H1 (cell line): ENCODE measurements around the gene LENG9. TPM values are rescaled to one million over a fixed set of nuclear protein-coding genes. Genes with fewer than 3 reads are reported as not detected.
A peak's percentile ranks its signal among the peaks of the same experiment; 100 is the strongest.

Experiments
- CTCF ChIA-PET: fragments of 300-600 bp; sonication (Branson Sonifier 250); formaldehyde crosslinking; loops from one replicate; lab custom pipeline; 2021; ENCODE audit not compliant: partially characterized antibody; lab: Charles Lee
- POLR2A ChIA-PET: fragments of 300-600 bp; sonication (Branson Sonifier 250); formaldehyde crosslinking; loops from one replicate; lab custom pipeline; 2021; ENCODE audit warnings: inconsistent platforms; ENCODE audit not compliant: partially characterized antibody; lab: Charles Lee
- DNase-seq, 2 experiments: peaks; one replicate each; pipeline versions ENCODE4 v3.0.0 to v3.0.0-alpha.2; 2010 to 2022; ENCODE audit warnings: low spot score in 2 of 2, low read depth in 1 of 2, mixed read lengths in 1 of 2
- FAIRE-seq: peaks from 2 replicates; lab custom pipeline; 2011; peaks lifted over from hg19 to GRCh38; lab: Jason Lieb, UNC
- H2AFZ ChIP-seq: 2 replicates; pipeline ENCODE4 v1.8.1; 2012; ENCODE audit warnings: low read length, inconsistent platforms
- H2AK5ac ChIP-seq: 2 replicates; pipeline ENCODE4 v1.6.1; 2013; ENCODE audit warnings: low read depth, low read length
- H2BK120ac ChIP-seq: replicated peaks from 2 replicates; pipeline ENCODE3; 2013; ENCODE audit warnings: low read depth, low read length, inconsistent platforms
- H2BK12ac ChIP-seq: 2 replicates; pipeline ENCODE4 v1.6.1; 2013; ENCODE audit warnings: low read depth, low read length
- H2BK15ac ChIP-seq: 2 replicates; pipeline ENCODE4 v1.6.1; 2013; ENCODE audit warnings: low read length
- H2BK20ac ChIP-seq: 2 replicates; pipeline ENCODE4 v1.6.1; 2013; ENCODE audit warnings: low read length
- H2BK5ac ChIP-seq: 2 replicates; pipeline ENCODE4 v1.6.1; 2013; ENCODE audit warnings: low read depth, low read length
- H3K14ac ChIP-seq: 2 replicates; pipeline ENCODE4 v1.6.1; 2013; ENCODE audit warnings: inconsistent platforms; ENCODE audit not compliant: insufficient read length
- H3K18ac ChIP-seq: 2 replicates; pipeline ENCODE4 v1.6.1; 2013; ENCODE audit warnings: low read length; ENCODE audit errors: extremely low read depth
- H3K23ac ChIP-seq: 2 replicates; pipeline ENCODE4 v1.6.1; 2013; ENCODE audit warnings: inconsistent platforms; ENCODE audit not compliant: insufficient read length
- H3K23me2 ChIP-seq: 2 replicates; pipeline ENCODE4 v1.6.1; 2013; ENCODE audit warnings: low read depth, low read length
- H3K27ac ChIP-seq: 2 replicates; pipeline ENCODE4 v1.6.1; 2011; ENCODE audit warnings: low read depth, low read length, inconsistent platforms
- H3K27me3 ChIP-seq, 4 experiments: replicated peaks in 1 of 4; 1 replicate in 1 of 4; 2 replicates in 3 of 4; pipeline versions ENCODE4 v1.6.1 to v1.8.1; 2011 to 2013; ENCODE audit warnings: low read length in 3 of 4, mild to moderate bottlenecking in 3 of 4, inconsistent platforms in 2 of 4, mixed read lengths in 2 of 4, moderate library complexity in 1 of 4; ENCODE audit not compliant: control insufficient read depth in 3 of 4, insufficient read depth in 3 of 4; ENCODE audit errors: extremely low read depth in 1 of 4
- H3K36me3 ChIP-seq, 4 experiments: 2 replicates each; pipeline versions ENCODE4 v1.6.1 to v1.8.1; 2011 to 2013; ENCODE audit warnings: mild to moderate bottlenecking in 4 of 4, low read length in 3 of 4, moderate library complexity in 2 of 4, control low read depth in 1 of 4, inconsistent platforms in 1 of 4; ENCODE audit not compliant: insufficient read depth in 4 of 4, control insufficient read depth in 2 of 4
- H3K4ac ChIP-seq: replicated peaks from 2 replicates; pipeline ENCODE3; 2013; ENCODE audit warnings: low read length, low read depth, mixed read lengths, inconsistent platforms; ENCODE audit not compliant: insufficient read length
- H3K4me1 ChIP-seq, 4 experiments: replicated peaks in 1 of 4; 1 replicate in 1 of 4; 2 replicates in 3 of 4; pipeline versions ENCODE4 v1.6.1 to v1.8.1; 2011 to 2013; ENCODE audit warnings: low read length in 3 of 4, inconsistent platforms in 2 of 4, mixed read lengths in 1 of 4; ENCODE audit not compliant: insufficient read depth in 4 of 4, control insufficient read depth in 3 of 4
- H3K4me2 ChIP-seq, 2 experiments: 2 replicates each; pipeline versions ENCODE4 v1.6.1 to v1.8.1; 2011 to 2013; ENCODE audit warnings: low read depth in 2 of 2, low read length in 2 of 2, control low read depth in 1 of 2, inconsistent platforms in 1 of 2, mild to moderate bottlenecking in 1 of 2; ENCODE audit not compliant: insufficient read depth in 1 of 2
- H3K4me3 ChIP-seq, 4 experiments: fragments of 200-600, 300-600 bp in 1 of 4; sonication (generic), shearing (Covaris generic), sonication (Bioruptor Twin) in 1 of 4; 2 replicates each; pipeline versions ENCODE4 v1.5.1 to v1.8.1; 2011 to 2016; ENCODE audit warnings: low read length in 4 of 4, low read depth in 3 of 4, control low read depth in 2 of 4, inconsistent platforms in 2 of 4, mild to moderate bottlenecking in 2 of 4, mixed read lengths in 1 of 4, moderate library complexity in 1 of 4; ENCODE audit not compliant: insufficient read depth in 2 of 4; ENCODE audit errors: extremely low read depth in 1 of 4
- H3K56ac ChIP-seq: replicated peaks from 2 replicates; pipeline ENCODE3; 2013; ENCODE audit warnings: low read depth, mild to moderate bottlenecking, mixed read lengths, low read length, inconsistent platforms; ENCODE audit not compliant: insufficient read length
- H3K79me1 ChIP-seq: 2 replicates; pipeline ENCODE4 v1.6.1; 2013; ENCODE audit warnings: low read depth, low read length, control low read depth
- H3K79me2 ChIP-seq, 2 experiments: 2 replicates each; pipeline versions ENCODE4 v1.6.1 to v1.8.1; 2012 to 2013; ENCODE audit warnings: low read length in 2 of 2, mild to moderate bottlenecking in 2 of 2, inconsistent platforms in 1 of 2; ENCODE audit not compliant: insufficient read depth in 2 of 2, control insufficient read depth in 1 of 2
- H3K9ac ChIP-seq, 4 experiments: replicated peaks in 1 of 4; 1 replicate in 1 of 4; 2 replicates in 3 of 4; pipeline versions ENCODE4 v1.6.1 to v1.8.1; 2011 to 2013; ENCODE audit warnings: low read depth in 3 of 4, low read length in 3 of 4, control low read depth in 2 of 4, mild to moderate bottlenecking in 2 of 4, moderate library complexity in 2 of 4, inconsistent platforms in 1 of 4; ENCODE audit errors: extremely low read depth in 1 of 4
- H3K9me3 ChIP-seq, 2 experiments: 2 replicates each; pipeline versions ENCODE4 v1.6.1 to v1.8.1; 2012 to 2013; ENCODE audit warnings: mild to moderate bottlenecking in 2 of 2, moderate library complexity in 2 of 2, control low read depth in 1 of 2, inconsistent platforms in 1 of 2, low read depth in 1 of 2, low read length in 1 of 2, mixed read lengths in 1 of 2; ENCODE audit not compliant: insufficient read depth in 2 of 2
- H4K20me1 ChIP-seq, 2 experiments: replicated peaks in 1 of 2; 2 replicates each; pipeline versions ENCODE3 to v1.8.1; 2011 to 2013; ENCODE audit warnings: inconsistent platforms in 2 of 2, low read length in 2 of 2, mild to moderate bottlenecking in 1 of 2; ENCODE audit not compliant: insufficient read depth in 2 of 2, control insufficient read depth in 1 of 2
- H4K5ac ChIP-seq: 2 replicates; pipeline ENCODE4 v1.6.1; 2013; ENCODE audit warnings: low read length, low read depth, mixed read lengths, inconsistent platforms; ENCODE audit not compliant: insufficient read length
- H4K8ac ChIP-seq: 2 replicates; pipeline ENCODE4 v1.8.0; 2013; ENCODE audit warnings: mild to moderate bottlenecking, moderate library complexity, low read length, inconsistent platforms; ENCODE audit not compliant: insufficient read depth; ENCODE audit errors: extremely low read depth
- H4K91ac ChIP-seq: replicated peaks from 2 replicates; pipeline ENCODE3; 2013; ENCODE audit warnings: low read length, mixed read lengths, inconsistent platforms; ENCODE audit not compliant: insufficient read length
- CHD1 ChIP-seq: IDR thresholded peaks from 2 replicates; pipeline ENCODE4 v1.6.1; 2012; ENCODE audit warnings: low read depth, low read length, improper control_type of control experiment
- CHD2 ChIP-seq: IDR thresholded peaks from 2 replicates; pipeline ENCODE4 v1.6.1; 2012; ENCODE audit warnings: low read length, improper control_type of control experiment
- EGR1 ChIP-seq: IDR thresholded peaks from 2 replicates; pipeline ENCODE4 v1.6.1; 2011; ENCODE audit warnings: low read depth, low read length, borderline replicate concordance
- EZH2 ChIP-seq: fragments of 200-600 bp; sonication (generic); IDR thresholded peaks from 2 replicates; pipeline ENCODE4 v1.7.1; 2012; ENCODE audit warnings: low read depth, mild to moderate bottlenecking, moderate library complexity, low read length, inconsistent platforms; ENCODE audit not compliant: severe bottlenecking
- GABPA ChIP-seq: IDR thresholded peaks from 2 replicates; pipeline ENCODE4 v1.6.1; 2011; ENCODE audit warnings: mild to moderate bottlenecking, low read length, moderate library complexity, borderline replicate concordance; ENCODE audit not compliant: insufficient read depth
- KDM5A ChIP-seq: fragments of 200-600 bp; IDR thresholded peaks from 2 replicates; pipeline ENCODE4 v1.7.1; 2012; ENCODE audit warnings: mild to moderate bottlenecking, low read length, inconsistent platforms, mixed read lengths
- RAD21 ChIP-seq, 2 experiments: IDR thresholded peaks in 1 of 2; conservative IDR thresholded peaks in 1 of 2; 2 replicates each; pipeline ENCODE4 v1.6.1; 2011; ENCODE audit warnings: low read depth in 2 of 2, low read length in 2 of 2, improper control_type of control experiment in 1 of 2, inconsistent platforms in 1 of 2, mild to moderate bottlenecking in 1 of 2, moderate library complexity in 1 of 2
- RBBP5 ChIP-seq: IDR thresholded peaks from 2 replicates; pipeline ENCODE4 v1.7.1; 2012; ENCODE audit warnings: low read depth, mild to moderate bottlenecking, inconsistent platforms, low read length, moderate library complexity, borderline replicate concordance
- SIN3A ChIP-seq, 2 experiments: IDR thresholded peaks in 1 of 2; conservative IDR thresholded peaks in 1 of 2; 2 replicates each; pipeline ENCODE4 v1.6.1; 2011 to 2012; ENCODE audit warnings: low read length in 2 of 2, improper control_type of control experiment in 1 of 2, low read depth in 1 of 2, mild to moderate bottlenecking in 1 of 2
- SP4 ChIP-seq: IDR thresholded peaks from 2 replicates; pipeline ENCODE4 v1.6.1; 2012; ENCODE audit warnings: low read length, inconsistent platforms
- TBP ChIP-seq: IDR thresholded peaks from 2 replicates; pipeline ENCODE4 v1.6.1; 2011; ENCODE audit warnings: low read depth, low read length, improper control_type of control experiment
- TEAD4 ChIP-seq: IDR thresholded peaks from 2 replicates; pipeline ENCODE4 v1.6.1; 2012; ENCODE audit warnings: low read depth, low read length, inconsistent platforms, mixed read lengths
- WGBS, 2 experiments: shearing (Covaris generic) in 1 of 2; methylation state at CpG; one replicate each; pipeline versions ENCODE4 v1.1.6 to v1.1.7; 2013 to 2015; ENCODE audit warnings: low lambda C conversion rate in 2 of 2, mixed read lengths in 2 of 2, inconsistent platforms in 1 of 2, low coverage in 1 of 2, missing lambda C conversion rate in 1 of 2; ENCODE audit not compliant: insufficient replicate concordance in 2 of 2, insufficient coverage in 1 of 2, insufficient read length in 1 of 2; ENCODE audit errors: extremely low coverage in 1 of 2, missing lambda C conversion rate in 1 of 2; 5-methylcytosine and 5-hydroxymethylcytosine counted together
- polyA plus RNA-seq, 7 experiments: library from polyadenylated mRNA; depleted of rRNA in 3 of 7; stranded (reverse) in 5 of 7; unstranded in 2 of 7; fragments of >200 nt in 5 of 7; fragments of 200-250 nt in 2 of 7; gene quantifications; 1 replicate in 5 of 7; 2 replicates in 1 of 7; 4 replicates in 1 of 7; pipeline versions ENCODE4 v1.2.1 to v1.2.3, GENCODE V29; 2011 to 2013; ENCODE audit warnings: missing spikeins in 2 of 7, mixed read lengths in 2 of 7
- total RNA-seq: library from RNA; stranded (reverse); fragmentation: NEBNext Ultra II Directional; extraction: Animal tissue kit (Norgen Biotek cat#: 25700); gene quantifications from 2 replicates; pipeline ENCODE4 v1.2.1, GENCODE V29; 2021

Gene LENG9
- total and polyA plus RNA-seq, 2 of the 8 experiments (the other 6 are each of a cell fraction or from before 2014, with no cell fraction given): 1.6 to 3.9 TPM

DNA sequence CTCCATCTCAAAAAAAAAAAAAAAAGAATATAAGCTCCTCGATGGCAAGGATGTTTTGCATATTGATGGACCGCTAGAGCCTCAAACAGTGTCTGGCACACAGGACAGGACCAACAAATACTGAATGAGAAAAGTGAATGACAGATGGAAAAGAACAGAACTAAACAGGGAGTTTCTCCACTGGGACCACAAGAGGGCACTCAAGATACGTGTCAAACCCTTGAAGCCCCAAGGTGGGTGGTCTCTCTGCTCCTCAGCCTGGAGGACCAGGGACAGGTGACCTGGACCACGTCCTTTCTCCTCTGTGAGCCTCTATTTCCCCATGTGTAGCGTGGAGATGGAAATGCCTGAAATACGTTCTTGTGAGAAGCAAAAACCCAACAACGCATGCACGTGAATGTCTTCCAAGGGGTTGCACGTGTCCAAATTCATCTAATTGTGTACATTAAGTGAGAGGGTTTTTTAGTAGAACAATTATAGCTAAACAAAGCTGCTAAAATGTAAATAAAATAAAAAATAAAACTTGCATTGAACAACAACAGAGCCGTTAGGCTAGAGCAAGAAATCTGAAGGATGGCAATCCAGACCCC, 15.2 kb upstream of the LENG9 start:
- no peak overlapping the region for H3K23ac ChIP-seq
- H3K56ac ChIP-seq: no peak overlapping the region
- H3K9ac ChIP-seq: no peak overlapping the region
- no peak overlapping the region for H2BK5ac ChIP-seq
- no peak overlapping the region for H2BK12ac ChIP-seq
- 0 out of 7 replicates have a peak, but pooled peaks cover 0 to 2% (median 0%) of the 10 kb centered on the region in 4 experiments for H3K27me3 ChIP-seq
- H3K27ac ChIP-seq: no peak overlapping the region
- H3K4me3 ChIP-seq: no peak overlapping the region
- no peak overlapping the region for H2BK120ac ChIP-seq
- ChIA-PET POLR2A (interaction anchor here (1.0 kb wide), 1 partner anchor 414 kb away, joined by 3 read pairs; no protein-coding TSS in a partner anchor), CTCF (interaction anchor here (0.6 to 3.2 kb wide), 16 partner anchors 9 to 658 kb away, joined by 3 to 16 read pairs (median 4); partner anchors contain the start of gene NLRP7)
- DNase-seq: peak in 1 of 2 experiments; percentile 66
- no peaks in the 10 kb centered on the region for H3K79me1 ChIP-seq
- 21% methylated on average over 10 of the region's 10 CpGs; no CpG with 5 or more reads in 1 of the 2 experiments for WGBS, 2 experiments
- H3K23me2 ChIP-seq: no peaks in the 10 kb centered on the region
- no peak overlapping the region for H2BK15ac ChIP-seq
- H3K9me3 ChIP-seq: no peaks in the 10 kb centered on the region
- H4K20me1 ChIP-seq: no peaks in the 10 kb centered on the region
- H4K91ac ChIP-seq: no peak overlapping the region
- H2AK5ac ChIP-seq: no peak overlapping the region
- H3K4me2 ChIP-seq: 0 out of 4 replicates have a peak overlapping the region, but pooled peaks of 1 of the 2 experiments have one; percentile 33
- H4K5ac ChIP-seq: no peak overlapping the region
- FAIRE-seq: peak; percentile 95
- H3K79me2 ChIP-seq: no peaks in the 10 kb centered on the region
- H4K8ac ChIP-seq: no peak overlapping the region
- H2AFZ ChIP-seq: no peak overlapping the region
- H3K36me3 ChIP-seq: no peaks in the 10 kb centered on the region
- H3K18ac ChIP-seq: no peak overlapping the region
- H3K4ac ChIP-seq: no peak overlapping the region
- 0 out of 7 replicates have a peak, but pooled peaks cover 0 to under 1% (median 0%) of the 10 kb centered on the region in 4 experiments for H3K4me1 ChIP-seq
- no peak overlapping the region for H3K14ac ChIP-seq
- H2BK20ac ChIP-seq: no peak overlapping the region
- TF ChIP-seq EGR1 (no peak), CHD1 (no peak), EZH2 (no peak), TEAD4 (no peak), TBP (no peak), CHD2 (no peak), GABPA (no peak), KDM5A (no peak), SIN3A (conservative IDR thresholded peaks at IDR 0.05 in 1 of 2, IDR thresholded peaks at IDR 0.05 in 1 of 2; ENCODE audit: low read depth in 1 of 2, low read length in 2 of 2) (0 out of 4 replicates have a peak, but pooled peaks of 1 of the 2 experiments have one; percentile 53), RAD21 (IDR thresholded peaks at IDR 0.05 in 1 of 2, conservative IDR thresholded peaks at IDR 0.05 in 1 of 2; ENCODE audit: low read depth in 2 of 2, low read length in 2 of 2) (peak; percentile 77), SP4 (no peak), RBBP5 (no peak)
